ENCODE data around the gene SLC1A7.

SLC1A7 gene

DNA sequence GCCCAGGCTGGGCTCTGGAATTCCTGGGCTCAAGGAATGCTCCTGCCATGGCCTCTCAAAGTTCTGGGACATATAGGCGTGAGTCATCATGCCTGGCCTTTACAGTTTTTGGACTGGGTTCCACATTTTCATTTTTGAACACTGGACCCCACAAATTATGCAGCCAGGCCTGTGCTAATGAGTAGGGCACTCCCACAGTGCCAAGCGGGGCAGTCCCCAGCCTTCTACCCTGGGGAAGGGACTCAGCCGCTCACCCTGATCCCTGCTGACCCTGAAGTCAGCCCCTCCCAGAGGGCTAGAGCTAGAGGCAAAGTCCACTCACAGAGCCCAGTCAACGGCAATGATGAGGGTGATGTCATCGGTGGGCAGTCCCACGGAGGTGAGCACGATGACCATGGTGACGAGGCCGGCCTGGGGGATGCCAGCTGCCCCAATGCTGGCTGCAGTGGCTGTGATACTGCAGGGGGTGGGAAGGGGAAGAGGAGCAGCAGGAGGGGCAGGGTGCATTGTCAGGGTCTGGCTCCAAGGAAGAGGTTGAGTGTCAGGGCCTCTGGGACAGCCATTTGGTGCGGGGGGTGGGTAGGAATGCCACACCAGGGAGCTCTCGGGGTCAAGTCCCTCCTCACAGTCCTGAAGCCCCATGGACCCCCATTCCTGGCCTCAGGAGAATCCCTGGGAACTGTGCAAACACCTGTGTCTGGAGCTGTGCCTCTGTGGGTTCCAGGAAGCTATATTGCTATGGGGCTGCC, 52.8 kb downstream of the SLC1A7 start:
- no peak for DNase-seq (ENCODE audit: extremely low read depth, insufficient read length)
- TF ChIP-seq, protein P1, sequence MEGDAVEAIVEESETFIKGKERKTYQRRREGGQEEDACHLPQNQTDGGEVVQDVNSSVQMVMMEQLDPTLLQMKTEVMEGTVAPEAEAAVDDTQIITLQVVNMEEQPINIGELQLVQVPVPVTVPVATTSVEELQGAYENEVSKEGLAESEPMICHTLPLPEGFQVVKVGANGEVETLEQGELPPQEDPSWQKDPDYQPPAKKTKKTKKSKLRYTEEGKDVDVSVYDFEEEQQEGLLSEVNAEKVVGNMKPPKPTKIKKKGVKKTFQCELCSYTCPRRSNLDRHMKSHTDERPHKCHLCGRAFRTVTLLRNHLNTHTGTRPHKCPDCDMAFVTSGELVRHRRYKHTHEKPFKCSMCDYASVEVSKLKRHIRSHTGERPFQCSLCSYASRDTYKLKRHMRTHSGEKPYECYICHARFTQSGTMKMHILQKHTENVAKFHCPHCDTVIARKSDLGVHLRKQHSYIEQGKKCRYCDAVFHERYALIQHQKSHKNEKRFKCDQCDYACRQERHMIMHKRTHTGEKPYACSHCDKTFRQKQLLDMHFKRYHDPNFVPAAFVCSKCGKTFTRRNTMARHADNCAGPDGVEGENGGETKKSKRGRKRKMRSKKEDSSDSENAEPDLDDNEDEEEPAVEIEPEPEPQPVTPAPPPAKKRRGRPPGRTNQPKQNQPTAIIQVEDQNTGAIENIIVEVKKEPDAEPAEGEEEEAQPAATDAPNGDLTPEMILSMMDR (IDR thresholded peaks at IDR 0.05; ENCODE audit: insufficient read depth, low read length, poor library complexity, severe bottlenecking) = no peak
- no peaks in the 10 kb centered on the region for H3K27me3 ChIP-seq (replicated peaks; ENCODE audit: control insufficient read depth, insufficient read depth, low read length)
- H3K4me3 ChIP-seq (replicated peaks; ENCODE audit: low read depth, low read length) = no peak overlapping the region
- no peaks in the 10 kb centered on the region for H3K36me3 ChIP-seq (ENCODE audit: control insufficient read depth, insufficient read depth, low read length)

DNA sequence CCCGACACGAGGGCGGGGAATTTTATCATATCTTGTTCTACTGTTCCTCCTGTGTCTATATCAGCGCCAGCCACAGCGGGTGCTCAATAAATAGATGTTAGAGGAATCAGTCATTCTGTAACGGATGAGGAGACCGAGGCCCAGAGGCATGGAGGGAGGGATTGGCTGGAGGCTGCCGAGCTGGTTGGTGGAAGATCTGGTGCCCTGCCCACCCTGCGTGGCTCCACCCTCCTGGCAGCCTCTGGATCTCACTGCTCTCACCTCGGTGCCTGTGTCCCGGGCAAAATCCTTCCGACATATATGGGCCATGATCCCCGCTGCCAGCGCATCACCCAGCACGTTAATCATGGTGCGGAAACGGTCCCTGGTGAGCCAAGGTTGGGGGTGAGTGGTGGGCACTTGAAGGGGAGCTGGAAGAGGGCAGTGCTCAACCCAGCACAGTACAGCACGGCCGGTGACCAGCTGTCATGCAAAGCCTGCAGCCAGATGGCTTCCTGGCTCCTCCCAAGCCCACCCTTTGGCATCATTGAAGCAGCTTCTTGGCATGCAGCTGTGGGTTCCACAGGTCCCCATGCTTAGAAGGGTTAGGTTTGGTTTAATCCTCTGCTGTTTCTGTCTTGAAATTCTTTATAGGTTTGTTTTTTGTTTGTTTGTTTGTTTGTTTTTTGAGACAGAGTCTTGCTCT, 53.7 kb downstream of the SLC1A7 start:
- H3K27me3 ChIP-seq (replicated peaks; ENCODE audit: control insufficient read depth, insufficient read depth, low read length) = no peaks in the 10 kb centered on the region
- H3K4me3 ChIP-seq (replicated peaks; ENCODE audit: low read depth, low read length) = no peak overlapping the region
- no peak for DNase-seq (ENCODE audit: extremely low read depth, insufficient read length)
- no peaks in the 10 kb centered on the region for H3K36me3 ChIP-seq (ENCODE audit: control insufficient read depth, insufficient read depth, low read length)
- TF ChIP-seq, protein P1 (IDR thresholded peaks at IDR 0.05; ENCODE audit: insufficient read depth, low read length, poor library complexity, severe bottlenecking) = no peak

DNA sequence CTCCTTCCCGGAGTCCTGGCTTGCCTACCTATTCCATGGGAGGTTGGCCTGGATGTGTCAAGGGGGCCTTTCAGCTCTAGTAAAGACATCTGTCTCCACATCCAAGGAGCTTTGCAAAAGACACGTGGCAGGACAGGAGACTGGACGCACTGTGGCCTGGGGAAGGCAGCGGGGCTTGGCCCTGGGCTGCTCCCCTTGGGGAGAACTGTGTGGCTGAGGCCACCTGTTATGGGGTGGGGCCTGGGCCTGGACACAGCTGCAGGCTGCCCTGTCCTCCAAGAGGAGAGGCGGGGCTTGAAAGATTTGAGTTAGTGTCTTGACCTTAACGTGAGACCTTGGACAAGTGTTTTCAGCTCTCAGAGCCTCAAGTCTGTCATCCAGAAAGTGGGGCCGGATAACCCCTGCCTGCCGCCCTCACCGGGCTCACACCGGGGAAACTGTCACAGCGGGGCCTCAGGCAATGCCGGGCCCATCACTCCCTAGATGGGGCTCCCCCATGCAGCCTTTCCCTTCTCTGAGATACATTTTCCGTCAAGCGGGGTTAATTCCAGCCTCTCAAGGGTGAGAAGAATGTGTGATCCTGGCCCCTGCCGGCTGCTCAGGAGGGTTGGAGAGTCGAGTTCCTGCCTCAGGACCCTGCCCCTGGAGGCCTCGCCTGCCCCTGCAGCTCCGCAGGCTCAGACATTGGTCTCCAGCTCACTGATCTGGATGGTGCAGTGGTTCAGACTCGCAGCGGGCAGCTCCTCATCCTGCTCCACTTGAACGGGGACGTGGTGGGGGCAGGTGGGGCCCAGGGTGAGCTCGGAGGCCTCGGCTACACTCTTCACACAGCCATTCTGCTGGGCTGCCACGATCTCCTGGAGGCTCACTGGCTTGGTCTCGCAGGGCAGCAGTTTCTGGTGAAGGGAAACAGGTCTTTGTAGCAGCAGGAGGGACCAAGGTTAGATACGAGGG, 54.8 kb downstream of the SLC1A7 start:
- DNase-seq (ENCODE audit: extremely low read depth, insufficient read length) = no peak
- TF ChIP-seq, protein P1 (IDR thresholded peaks at IDR 0.05; ENCODE audit: insufficient read depth, low read length, poor library complexity, severe bottlenecking) = no peak
- no peaks in the 10 kb centered on the region for H3K27me3 ChIP-seq (replicated peaks; ENCODE audit: control insufficient read depth, insufficient read depth, low read length)

DNA sequence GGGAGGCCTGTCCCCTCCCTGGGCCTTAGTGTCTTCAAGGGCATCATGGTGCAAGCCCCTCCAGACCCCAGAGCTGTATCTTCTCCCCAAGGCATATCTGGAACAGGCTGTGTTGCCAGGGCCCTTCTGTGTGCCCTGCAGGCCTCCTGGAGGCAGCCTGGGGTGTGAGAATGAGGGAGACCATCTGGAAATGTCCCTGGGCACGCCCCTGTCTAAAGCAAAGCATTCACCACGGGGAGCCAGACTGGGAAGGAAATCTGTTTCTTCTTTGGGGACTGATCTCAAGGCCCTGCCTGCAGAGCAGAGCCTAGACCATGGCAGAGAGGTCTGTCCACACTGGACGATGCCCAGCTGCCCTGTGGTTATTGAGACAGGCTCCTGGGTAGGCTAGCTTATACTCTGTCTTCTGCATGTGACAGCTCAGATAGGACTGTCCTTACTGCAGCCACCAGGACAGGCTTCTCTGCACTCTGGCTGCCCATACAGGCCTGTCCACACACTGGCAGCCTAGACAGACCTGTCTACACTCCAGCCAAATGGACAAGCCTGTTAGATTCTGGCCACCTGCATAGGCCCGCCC, 55.9 kb downstream of the SLC1A7 start:
- DNase-seq (ENCODE audit: extremely low read depth, insufficient read length) = no peak
- no peaks in the 10 kb centered on the region for H3K27me3 ChIP-seq (replicated peaks; ENCODE audit: control insufficient read depth, insufficient read depth, low read length)
- H3K4me3 ChIP-seq (replicated peaks; ENCODE audit: low read depth, low read length) = no peak overlapping the region
- TF ChIP-seq, protein P1 (IDR thresholded peaks at IDR 0.05; ENCODE audit: insufficient read depth, low read length, poor library complexity, severe bottlenecking) = no peak
- no peaks in the 10 kb centered on the region for H3K36me3 ChIP-seq (ENCODE audit: control insufficient read depth, insufficient read depth, low read length)

More for the DNA sequence above, 54.8 kb downstream of the SLC1A7 start:
- Histone ChIP-seq H3K36me3 (ENCODE audit: control insufficient read depth, insufficient read depth, low read length) (no peaks in the 10 kb centered on the region), H3K4me3 (replicated peaks; ENCODE audit: low read depth, low read length) (no peak overlapping the region)

DNA sequence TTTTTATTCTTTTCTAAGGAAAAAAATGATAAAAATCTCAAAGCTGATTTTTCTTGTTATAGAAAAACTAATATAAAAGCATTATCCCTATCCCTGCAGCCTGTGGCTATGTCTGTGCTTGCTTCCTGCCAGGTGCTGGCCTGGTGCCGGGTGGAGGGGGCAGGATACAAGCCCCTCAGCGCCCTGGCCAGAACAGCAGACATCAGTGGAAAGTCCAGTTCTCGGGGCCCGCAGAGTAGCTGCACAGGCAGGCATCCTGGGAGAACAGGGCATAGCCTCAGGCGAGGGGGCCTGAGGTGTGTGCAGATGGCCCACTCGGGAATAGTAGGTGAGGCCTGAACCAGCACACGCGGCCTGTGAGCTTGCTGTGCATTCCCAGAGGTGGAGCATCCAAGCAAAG, 57.0 kb downstream of the SLC1A7 start:
- H3K36me3 ChIP-seq (ENCODE audit: control insufficient read depth, insufficient read depth, low read length) = no peaks in the 10 kb centered on the region
- H3K4me3 ChIP-seq (replicated peaks; ENCODE audit: low read depth, low read length) = no peak overlapping the region
- TF ChIP-seq, protein P1 (IDR thresholded peaks at IDR 0.05; ENCODE audit: insufficient read depth, low read length, poor library complexity, severe bottlenecking) = no peak
- DNase-seq (ENCODE audit: extremely low read depth, insufficient read length) = no peak
- H3K27me3 ChIP-seq (replicated peaks; ENCODE audit: control insufficient read depth, insufficient read depth, low read length) = no peaks in the 10 kb centered on the region

Measured in GM06990 (cell line).